Neural cell (in vitro differentiated cells): Measurements from ENCODE around the gene C1QTNF4. TPM values are rescaled to one million over a fixed set of nuclear protein-coding genes. Genes with fewer than 3 reads are reported as not detected.
A peak's percentile ranks its signal among the peaks of the same experiment; 100 is the strongest.
"Not testable (repeated sequence)": the region's sequence is repeated elsewhere in the genome, so short reads cannot be mapped to it uniquely, and the experiment has no call there.

Experiments
- H2AFZ ChIP-seq: fragments of 200-600, 300-800 bp; sonication (generic), shearing (Covaris generic); 2 replicates; pipeline ENCODE4 v1.6.0; 2014; ENCODE audit warnings: low read depth, mild to moderate bottlenecking, antibody characterized with exemption, low read length, moderate library complexity
- H3F3A ChIP-seq: fragments of 200-600 bp; shearing (Covaris generic); 2 replicates; pipeline ENCODE4 v1.6.1; 2016; ENCODE audit warnings: mild to moderate bottlenecking, moderate library complexity, mixed read lengths, antibody characterized with exemption, low read length; ENCODE audit not compliant: insufficient read depth, poor library complexity, severe bottlenecking
- H3K27ac ChIP-seq: fragments of 200-600, 300-800 bp; sonication (generic), shearing (Covaris generic); 2 replicates; pipeline ENCODE4 v1.5.1; 2014; ENCODE audit warnings: mild to moderate bottlenecking, low read length, moderate library complexity
- H3K27me3 ChIP-seq: fragments of 300-800, 200-600 bp; sonication (generic), shearing (Covaris generic); 2 replicates; pipeline ENCODE4 v1.6.0; 2014; ENCODE audit warnings: mild to moderate bottlenecking, low read depth, low read length, moderate library complexity; ENCODE audit not compliant: insufficient read depth
- H3K36me3 ChIP-seq: fragments of 300-800, 200-600 bp; sonication (generic), shearing (Covaris generic); 2 replicates; pipeline ENCODE4 v1.5.1; 2014; ENCODE audit warnings: mild to moderate bottlenecking, antibody characterized with exemption, low read length, moderate library complexity; ENCODE audit not compliant: insufficient read depth
- H3K4me2 ChIP-seq: fragments of 300-800, 200-600 bp; sonication (generic), shearing (Covaris generic); 2 replicates; pipeline ENCODE4 v1.6.0; 2014; ENCODE audit warnings: mild to moderate bottlenecking, low read length
- H3K4me3 ChIP-seq: fragments of 300-800, 200-600 bp; sonication (generic), shearing (Covaris generic); 2 replicates; pipeline ENCODE4 v1.5.1; 2014; ENCODE audit warnings: mild to moderate bottlenecking, low read length, moderate library complexity
- H3K79me2 ChIP-seq: fragments of 200-600 bp; shearing (Covaris generic); replicated peaks from 2 replicates; pipeline ENCODE4 v1.6.0; 2014; ENCODE audit warnings: mild to moderate bottlenecking, low read length, moderate library complexity; ENCODE audit not compliant: insufficient read depth
- H3K9ac ChIP-seq: fragments of 300-800, 200-600 bp; sonication (generic), shearing (Covaris generic); 2 replicates; pipeline ENCODE4 v1.6.1; 2016; ENCODE audit warnings: mild to moderate bottlenecking, low read length, mixed read lengths
- H3K9me2 ChIP-seq: fragments of 200-600 bp; shearing (Covaris generic); 2 replicates; pipeline ENCODE4 v1.6.1; 2016; ENCODE audit warnings: mild to moderate bottlenecking, low read length, mixed read lengths; ENCODE audit not compliant: insufficient read depth
- H3K9me3 ChIP-seq: fragments of 200-600, 300-800 bp; sonication (generic), shearing (Covaris generic); 2 replicates; pipeline ENCODE4 v1.6.1; 2016; ENCODE audit warnings: mild to moderate bottlenecking, mixed run types, low read length, moderate library complexity, mixed read lengths
- H4K20me1 ChIP-seq: fragments of 200-600 bp; shearing (Covaris generic); 2 replicates; pipeline ENCODE4 v1.6.1; 2016; ENCODE audit warnings: mild to moderate bottlenecking, mixed run types; ENCODE audit not compliant: insufficient read depth
- EP300 ChIP-seq: fragments of 450-650 bp; conservative IDR thresholded peaks from 2 replicates; pipeline ENCODE4 v1.6.1; 2014; ENCODE audit warnings: antibody characterized with exemption, mild to moderate bottlenecking, moderate library complexity; ENCODE audit not compliant: poor library complexity, severe bottlenecking
- EZH2 ChIP-seq: fragments of 200-600, 300-800 bp; shearing (Covaris generic), sonication (generic); IDR thresholded peaks from 2 replicates; pipeline ENCODE4 v1.6.1; 2014; ENCODE audit warnings: antibody characterized with exemption, low read length, borderline replicate concordance, mild to moderate bottlenecking; ENCODE audit not compliant: insufficient read depth, poor library complexity, severe bottlenecking
- MXI1 ChIP-seq: fragments of 450-650 bp; conservative IDR thresholded peaks from 2 replicates; pipeline ENCODE4 v1.6.1; 2014; ENCODE audit warnings: antibody characterized with exemption, mild to moderate bottlenecking; ENCODE audit not compliant: poor library complexity, severe bottlenecking
- POLR2AphosphoS5 ChIP-seq: IDR thresholded peaks from 2 replicates; pipeline ENCODE4 v1.6.1; 2012
- RAD21 ChIP-seq: fragments of 450-650 bp; conservative IDR thresholded peaks from 2 replicates; pipeline ENCODE4 v1.6.1; 2014; ENCODE audit warnings: antibody characterized with exemption, mild to moderate bottlenecking, moderate library complexity
- SMC3 ChIP-seq: fragments of 450-650 bp; conservative IDR thresholded peaks from 2 replicates; pipeline ENCODE4 v1.6.1; 2014; ENCODE audit warnings: antibody characterized with exemption, mild to moderate bottlenecking, moderate library complexity; ENCODE audit not compliant: poor library complexity
- TAF1 ChIP-seq: IDR thresholded peaks from 2 replicates; pipeline ENCODE4 v1.6.1; 2012; ENCODE audit warnings: low read depth
- polyA plus RNA-seq: library from polyadenylated mRNA; depleted of rRNA; stranded (reverse); fragments of >200 nt; gene quantifications from 2 replicates; pipeline ENCODE4 v1.2.3, GENCODE V29; 2014
- TF ChIP-seq, protein P1 (sequence below): IDR thresholded peaks from 2 replicates; pipeline ENCODE4 v1.6.1; 2012; ENCODE audit warnings: borderline replicate concordance
- TF ChIP-seq, protein P2 (sequence below): fragments of 450-650 bp; IDR thresholded peaks from 2 replicates; pipeline ENCODE4 v1.5.1; 2014; ENCODE audit warnings: antibody characterized with exemption, mild to moderate bottlenecking, moderate library complexity; ENCODE audit not compliant: poor library complexity, severe bottlenecking

The C1QTNF4 gene
- polyA plus RNA-seq, 1 donor from 2014 or later: 16.4 TPM

DNA sequence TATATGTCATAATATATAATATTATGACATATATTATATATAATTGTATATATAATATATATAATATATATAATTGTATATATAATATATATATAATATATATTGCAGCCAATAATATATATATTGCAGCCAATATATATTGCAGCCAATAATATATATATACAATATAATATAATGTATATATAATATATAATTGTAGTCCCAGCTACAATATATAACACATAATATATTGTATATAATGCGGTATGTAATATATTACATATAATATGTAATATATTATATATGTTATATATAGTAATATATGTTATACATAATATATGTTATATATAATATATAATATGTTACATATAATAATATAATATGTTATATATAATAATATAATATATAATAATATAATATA, 35.5 kb downstream of the C1QTNF4 start:
- Histone ChIP-seq H3K79me2 (no peaks in the 10 kb centered on the region), H3K36me3 (no peaks in the 10 kb centered on the region), H3K27ac (no peak overlapping the region), H3F3A (no peaks in the 10 kb centered on the region), H3K9ac (no peak overlapping the region), H2AFZ (no peak overlapping the region), H3K9me3 (no peaks in the 10 kb centered on the region), H3K4me2 (no peak overlapping the region), H3K27me3 (no peaks in the 10 kb centered on the region), H4K20me1 (no peaks in the 10 kb centered on the region), H3K9me2 (no peaks in the 10 kb centered on the region), H3K4me3 (no peak overlapping the region)
- TF ChIP-seq, protein P1, sequence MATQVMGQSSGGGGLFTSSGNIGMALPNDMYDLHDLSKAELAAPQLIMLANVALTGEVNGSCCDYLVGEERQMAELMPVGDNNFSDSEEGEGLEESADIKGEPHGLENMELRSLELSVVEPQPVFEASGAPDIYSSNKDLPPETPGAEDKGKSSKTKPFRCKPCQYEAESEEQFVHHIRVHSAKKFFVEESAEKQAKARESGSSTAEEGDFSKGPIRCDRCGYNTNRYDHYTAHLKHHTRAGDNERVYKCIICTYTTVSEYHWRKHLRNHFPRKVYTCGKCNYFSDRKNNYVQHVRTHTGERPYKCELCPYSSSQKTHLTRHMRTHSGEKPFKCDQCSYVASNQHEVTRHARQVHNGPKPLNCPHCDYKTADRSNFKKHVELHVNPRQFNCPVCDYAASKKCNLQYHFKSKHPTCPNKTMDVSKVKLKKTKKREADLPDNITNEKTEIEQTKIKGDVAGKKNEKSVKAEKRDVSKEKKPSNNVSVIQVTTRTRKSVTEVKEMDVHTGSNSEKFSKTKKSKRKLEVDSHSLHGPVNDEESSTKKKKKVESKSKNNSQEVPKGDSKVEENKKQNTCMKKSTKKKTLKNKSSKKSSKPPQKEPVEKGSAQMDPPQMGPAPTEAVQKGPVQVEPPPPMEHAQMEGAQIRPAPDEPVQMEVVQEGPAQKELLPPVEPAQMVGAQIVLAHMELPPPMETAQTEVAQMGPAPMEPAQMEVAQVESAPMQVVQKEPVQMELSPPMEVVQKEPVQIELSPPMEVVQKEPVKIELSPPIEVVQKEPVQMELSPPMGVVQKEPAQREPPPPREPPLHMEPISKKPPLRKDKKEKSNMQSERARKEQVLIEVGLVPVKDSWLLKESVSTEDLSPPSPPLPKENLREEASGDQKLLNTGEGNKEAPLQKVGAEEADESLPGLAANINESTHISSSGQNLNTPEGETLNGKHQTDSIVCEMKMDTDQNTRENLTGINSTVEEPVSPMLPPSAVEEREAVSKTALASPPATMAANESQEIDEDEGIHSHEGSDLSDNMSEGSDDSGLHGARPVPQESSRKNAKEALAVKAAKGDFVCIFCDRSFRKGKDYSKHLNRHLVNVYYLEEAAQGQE: no peak
- TF ChIP-seq EP300 (no peak), TAF1 (no peak), EZH2 (no peak), RAD21 (no peak), POLR2AphosphoS5 (no peak), SMC3 (no peak), MXI1 (no peak)
- TF ChIP-seq, protein P2, sequence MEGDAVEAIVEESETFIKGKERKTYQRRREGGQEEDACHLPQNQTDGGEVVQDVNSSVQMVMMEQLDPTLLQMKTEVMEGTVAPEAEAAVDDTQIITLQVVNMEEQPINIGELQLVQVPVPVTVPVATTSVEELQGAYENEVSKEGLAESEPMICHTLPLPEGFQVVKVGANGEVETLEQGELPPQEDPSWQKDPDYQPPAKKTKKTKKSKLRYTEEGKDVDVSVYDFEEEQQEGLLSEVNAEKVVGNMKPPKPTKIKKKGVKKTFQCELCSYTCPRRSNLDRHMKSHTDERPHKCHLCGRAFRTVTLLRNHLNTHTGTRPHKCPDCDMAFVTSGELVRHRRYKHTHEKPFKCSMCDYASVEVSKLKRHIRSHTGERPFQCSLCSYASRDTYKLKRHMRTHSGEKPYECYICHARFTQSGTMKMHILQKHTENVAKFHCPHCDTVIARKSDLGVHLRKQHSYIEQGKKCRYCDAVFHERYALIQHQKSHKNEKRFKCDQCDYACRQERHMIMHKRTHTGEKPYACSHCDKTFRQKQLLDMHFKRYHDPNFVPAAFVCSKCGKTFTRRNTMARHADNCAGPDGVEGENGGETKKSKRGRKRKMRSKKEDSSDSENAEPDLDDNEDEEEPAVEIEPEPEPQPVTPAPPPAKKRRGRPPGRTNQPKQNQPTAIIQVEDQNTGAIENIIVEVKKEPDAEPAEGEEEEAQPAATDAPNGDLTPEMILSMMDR: no peak

DNA sequence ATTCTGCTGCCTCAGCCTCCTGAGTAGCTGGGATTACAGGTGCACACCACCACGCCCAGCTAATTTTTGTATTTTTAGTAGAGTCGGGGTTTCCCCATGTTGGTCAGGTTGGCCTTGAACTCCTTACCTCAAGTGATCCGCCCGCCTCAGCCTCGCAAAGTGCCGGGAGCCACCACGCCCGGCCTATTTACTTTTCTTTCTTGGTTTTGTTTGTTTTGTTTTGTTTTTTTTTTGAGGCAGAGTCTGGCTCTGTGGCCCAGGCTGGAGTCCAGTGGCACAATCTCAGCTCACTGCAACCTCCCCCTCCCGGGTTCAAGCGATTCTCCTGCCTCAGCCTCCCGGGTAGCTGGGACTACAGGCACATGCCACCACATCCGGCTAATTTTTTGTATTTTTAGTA, 37.2 kb downstream of the C1QTNF4 start:
- not testable (repeated sequence) for H3K4me2 ChIP-seq, H3K9me2 ChIP-seq, H3K9ac ChIP-seq, H3K9me3 ChIP-seq, H4K20me1 ChIP-seq, H3F3A ChIP-seq, H3K27me3 ChIP-seq, H3K4me3 ChIP-seq, H3K27ac ChIP-seq, H3K79me2 ChIP-seq, H2AFZ ChIP-seq, H3K36me3 ChIP-seq

DNA sequence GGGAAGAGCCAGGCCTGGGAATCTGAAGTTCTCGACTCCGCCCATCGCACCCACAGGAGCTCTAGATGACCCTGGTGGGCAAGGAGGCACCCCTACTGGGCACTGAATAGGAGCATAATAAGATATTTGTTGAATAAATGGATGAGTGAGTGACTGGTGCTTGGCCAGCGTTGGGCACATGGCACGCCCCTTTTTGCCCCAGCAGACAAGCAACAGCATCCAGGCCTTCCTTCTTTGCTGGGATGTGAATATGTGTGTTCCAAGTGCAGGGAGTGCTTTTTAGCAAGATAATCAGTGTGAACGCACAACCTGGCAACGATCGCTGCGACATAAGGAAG, 40.8 kb downstream of the C1QTNF4 start:
- no peaks in the 10 kb centered on the region for H3K27me3 ChIP-seq
- H3K27ac ChIP-seq: peak overlapping the region; percentile 87
- H2AFZ ChIP-seq: peak overlapping the region; percentile 92
- TF ChIP-seq, protein P2: no peak
- no peak for TF ChIP-seq EZH2
- TF ChIP-seq, protein P1: no peak
- TF ChIP-seq SMC3: peak; percentile 36
- TF ChIP-seq POLR2AphosphoS5: no peak
- peak; percentile 12 for TF ChIP-seq RAD21
- no peak for TF ChIP-seq TAF1
- TF ChIP-seq EP300: peak; percentile 23
- no peak for TF ChIP-seq MXI1
- H3K9ac ChIP-seq: peak overlapping the region; percentile 76
- peaks cover 42% of the 10 kb centered on the region for H3K79me2 ChIP-seq
- no peaks in the 10 kb centered on the region for H4K20me1 ChIP-seq
- H3K36me3 ChIP-seq: no peaks in the 10 kb centered on the region
- peak overlapping the region; percentile 94 for H3K4me3 ChIP-seq
- no peaks in the 10 kb centered on the region for H3K9me3 ChIP-seq
- peak overlapping the region; percentile 22 for H3K4me2 ChIP-seq
- no peaks in the 10 kb centered on the region for H3K9me2 ChIP-seq
- H3F3A ChIP-seq: no peaks in the 10 kb centered on the region
